ENCODE measurements around the gene ABHD11. TPM values are rescaled to one million over a fixed set of nuclear protein-coding genes. Genes with fewer than 3 reads are reported as not detected.
"Not testable (repeated sequence)": the region's sequence is repeated elsewhere in the genome, so short reads cannot be mapped to it uniquely, and the experiment has no call there.

Gene ABHD11
- total RNA-seq, 1 experiment from 2014 or later: 16.7 TPM

DNA sequence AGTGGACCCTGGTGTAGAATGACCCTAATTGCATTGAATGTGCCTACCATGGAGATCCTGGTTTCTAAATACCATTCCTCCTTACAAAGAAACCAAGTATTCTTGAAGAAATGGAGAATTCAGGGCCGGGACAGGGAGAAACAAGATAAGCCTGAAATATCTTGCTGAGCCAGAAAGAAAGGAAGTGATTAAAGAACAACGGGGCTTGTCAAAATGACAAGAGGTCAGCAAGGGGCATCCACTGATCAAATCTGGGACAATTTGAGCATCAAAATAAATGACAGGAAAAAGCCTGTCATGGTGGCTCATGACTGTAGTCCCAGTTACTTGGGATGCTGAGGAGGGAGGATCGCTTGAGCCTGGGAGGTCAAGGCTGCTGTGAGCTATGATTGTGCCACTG lies 8.1 kb downstream of the ABHD11 start:
- no peak overlapping the region for H3K4me3 ChIP-seq
- DNase-seq: no peak
- H3K9me3 ChIP-seq: no peaks in the 10 kb centered on the region
- no peaks in the 10 kb centered on the region for H3K36me3 ChIP-seq
- no peaks in the 10 kb centered on the region for H3K27me3 ChIP-seq

DNA sequence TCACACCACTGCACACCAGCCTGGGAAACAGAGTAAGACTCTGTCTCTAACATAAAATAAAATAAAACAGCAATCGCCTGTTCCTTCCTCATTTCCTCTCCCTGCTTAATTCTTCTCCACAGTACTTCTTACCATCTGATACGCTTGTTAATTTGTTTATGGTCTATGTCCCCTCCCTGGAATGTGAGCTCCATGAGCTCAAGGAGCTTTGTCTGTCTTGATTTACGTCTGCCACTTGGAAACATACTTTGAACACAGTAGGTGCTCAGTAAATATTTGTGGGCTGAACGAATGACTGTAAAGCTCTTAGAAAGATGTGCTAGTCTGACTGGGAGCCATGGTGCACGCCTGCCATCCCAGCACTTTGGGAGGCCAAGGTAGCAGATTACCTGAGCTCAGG lies 10.1 kb downstream of the ABHD11 start:
- no peaks in the 10 kb centered on the region for H3K36me3 ChIP-seq
- H3K9me3 ChIP-seq: no peaks in the 10 kb centered on the region
- no peak overlapping the region for H3K4me3 ChIP-seq
- no peak for DNase-seq
- H3K27me3 ChIP-seq: no peaks in the 10 kb centered on the region

DNA sequence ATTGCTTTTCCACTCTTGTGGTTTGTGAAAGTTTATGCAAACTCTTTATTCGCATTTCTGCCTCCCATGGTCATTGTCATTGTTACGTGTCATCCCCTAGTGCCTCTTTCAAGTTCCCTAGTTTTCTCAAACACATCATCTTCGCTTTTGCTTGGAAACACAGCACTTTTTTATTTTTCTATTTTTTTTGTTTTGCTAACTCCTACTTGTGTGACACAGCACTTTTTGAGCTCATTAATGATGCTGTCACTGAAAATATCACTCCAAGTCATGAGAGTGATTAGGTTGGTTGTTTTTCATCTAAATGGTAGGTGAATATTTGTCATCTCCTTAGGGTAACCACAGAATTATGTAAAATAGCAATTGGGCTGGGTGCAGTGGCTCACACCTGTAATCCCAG lies 10.7 kb downstream of the ABHD11 start:
- no peaks in the 10 kb centered on the region for H3K9me3 ChIP-seq
- no peaks in the 10 kb centered on the region for H3K27me3 ChIP-seq
- DNase-seq: no peak
- H3K4me3 ChIP-seq: no peak overlapping the region
- no peaks in the 10 kb centered on the region for H3K36me3 ChIP-seq

DNA sequence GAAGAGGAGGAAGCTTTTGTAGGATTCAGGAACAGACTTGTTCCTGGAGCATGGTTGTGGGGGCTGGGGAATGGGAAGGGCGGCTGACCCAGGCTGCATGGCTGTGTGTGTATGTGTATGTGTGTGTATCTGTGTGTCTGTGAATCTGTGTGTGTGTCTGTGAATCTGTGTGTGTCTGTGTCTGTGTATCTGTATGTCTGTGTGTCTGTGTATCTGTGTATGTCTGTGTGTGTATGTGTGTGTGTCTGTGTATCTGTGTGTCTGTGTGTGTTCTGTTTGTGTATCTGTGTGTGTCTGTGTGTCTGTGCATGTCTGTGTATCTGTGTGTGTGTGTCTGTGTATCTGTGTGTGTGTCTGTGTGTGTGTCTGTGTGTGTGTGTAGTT lies 12.5 kb downstream of the ABHD11 start:
- no peaks in the 10 kb centered on the region for H3K27me3 ChIP-seq
- no peaks in the 10 kb centered on the region for H3K9me3 ChIP-seq
- no peak overlapping the region for H3K4me3 ChIP-seq
- no peaks in the 10 kb centered on the region for H3K36me3 ChIP-seq
- no peak for DNase-seq

DNA sequence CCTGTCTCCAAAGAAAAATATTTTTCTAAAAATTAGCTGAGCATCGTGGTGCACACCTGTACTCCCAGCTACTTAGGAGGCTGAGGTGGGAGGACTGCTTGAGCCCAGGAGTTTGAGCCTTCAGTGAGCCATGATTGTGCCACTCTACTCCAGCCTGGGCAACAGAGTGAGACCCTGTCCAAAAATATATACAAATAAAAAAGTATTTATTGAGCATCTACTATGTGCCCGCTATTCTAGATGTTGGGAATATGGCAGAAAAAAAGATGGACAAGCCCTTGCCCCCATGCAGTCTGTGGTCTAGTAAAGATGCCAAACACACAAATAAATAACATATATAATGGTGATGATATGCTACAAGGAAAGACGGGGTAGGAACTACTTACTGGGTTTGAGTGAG lies 14.8 kb downstream of the ABHD11 start:
- H3K4me3 ChIP-seq: no peak overlapping the region
- H3K9me3 ChIP-seq: no peaks in the 10 kb centered on the region
- no peaks in the 10 kb centered on the region for H3K36me3 ChIP-seq
- no peak for DNase-seq
- H3K27me3 ChIP-seq: no peaks in the 10 kb centered on the region

DNA sequence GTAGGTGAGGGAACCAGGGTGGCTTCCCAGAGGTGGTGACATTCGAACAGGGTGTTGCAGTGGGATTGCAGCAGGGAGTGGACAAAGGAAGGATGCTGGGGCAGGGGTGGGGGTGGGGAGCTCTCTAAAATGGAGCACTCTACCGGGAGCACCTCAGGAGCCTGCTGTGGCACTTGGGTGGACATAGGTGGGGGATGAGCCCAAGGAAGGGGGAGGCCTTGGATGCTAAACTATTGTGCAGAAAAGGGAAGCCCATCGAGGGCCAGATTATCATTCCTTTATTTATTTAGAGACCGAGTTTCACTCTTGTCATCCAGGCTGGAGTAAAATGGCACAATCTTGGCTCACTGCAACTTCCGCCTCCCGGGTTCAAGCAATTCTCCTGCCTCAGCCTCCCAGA lies 15.8 kb downstream of the ABHD11 start:
- Histone ChIP-seq H3K27me3 (no peaks in the 10 kb centered on the region), H3K36me3 (no peaks in the 10 kb centered on the region), H3K4me3 (no peak overlapping the region), H3K9me3 (no peaks in the 10 kb centered on the region)
- no peak for DNase-seq

DNA sequence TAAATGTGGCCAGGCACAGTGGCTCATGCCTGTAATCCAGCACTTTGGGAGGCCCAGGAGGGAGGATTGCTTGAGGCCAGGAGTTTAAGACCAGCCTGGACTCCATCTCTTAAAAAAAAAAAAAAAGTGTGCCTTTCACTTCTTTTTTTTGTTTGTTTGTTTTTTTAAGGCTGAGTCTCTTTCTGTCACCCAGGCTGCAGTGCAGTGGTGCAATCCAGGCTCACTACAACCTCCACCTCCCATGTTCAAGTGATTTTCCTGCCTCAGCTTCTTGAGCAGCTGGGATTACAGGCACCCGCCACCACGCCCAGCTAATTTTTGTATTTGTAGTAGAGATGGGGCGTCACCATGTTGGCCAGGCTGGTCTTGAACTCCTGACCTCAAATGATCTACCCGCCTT lies 16.4 kb downstream of the ABHD11 start:
- not testable (repeated sequence) for H3K4me3 ChIP-seq, H3K9me3 ChIP-seq, H3K27me3 ChIP-seq, DNase-seq, H3K36me3 ChIP-seq

DNA sequence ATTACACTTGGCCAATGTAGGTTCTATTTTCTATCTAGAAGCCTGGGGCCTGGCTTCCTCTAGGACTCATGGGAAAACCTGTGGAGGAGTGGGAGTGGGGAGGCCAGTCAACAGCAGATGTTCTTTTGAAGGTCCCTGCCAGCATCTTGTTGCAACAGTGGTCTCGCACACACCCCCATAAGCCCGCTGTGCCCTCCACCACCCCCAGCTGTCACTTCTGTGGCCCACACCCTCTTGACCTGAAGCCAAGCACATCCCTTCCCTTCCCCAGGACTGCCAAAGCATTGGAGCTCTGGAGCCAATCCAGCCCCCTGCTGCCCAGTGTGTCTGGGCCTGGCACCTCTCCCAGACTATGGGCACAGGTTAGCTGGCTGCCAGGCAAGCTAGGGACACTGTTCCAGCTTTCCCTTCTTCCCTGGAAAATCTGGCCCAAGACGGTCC lies 17.2 kb downstream of the ABHD11 start:
- peak; percentile 84 for DNase-seq
- H3K36me3 ChIP-seq: no peaks in the 10 kb centered on the region
- H3K4me3 ChIP-seq: no peak overlapping the region
- H3K9me3 ChIP-seq: no peaks in the 10 kb centered on the region
- no peaks in the 10 kb centered on the region for H3K27me3 ChIP-seq

DNA sequence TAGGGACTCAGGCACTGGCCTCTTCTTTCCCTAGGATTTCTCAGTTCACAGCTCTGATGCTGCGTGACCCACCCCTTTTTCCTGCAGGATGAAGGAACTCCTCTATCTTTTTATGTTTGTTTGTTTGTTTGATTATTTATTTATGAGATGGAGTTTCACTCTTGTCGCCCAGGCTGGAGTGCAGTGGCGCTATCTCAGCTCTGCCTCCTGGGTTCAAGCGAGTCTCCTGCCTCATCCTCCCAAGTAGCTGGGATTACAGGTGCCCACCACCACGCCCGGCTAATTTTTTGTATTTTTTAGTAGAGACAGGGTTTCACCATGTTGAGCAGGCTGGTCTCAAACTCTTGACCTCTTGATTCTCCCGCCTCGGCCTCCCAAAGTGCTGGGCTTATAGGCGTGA lies 18.2 kb downstream of the ABHD11 start:
- not testable (repeated sequence) for H3K36me3 ChIP-seq, H3K4me3 ChIP-seq, H3K27me3 ChIP-seq, H3K9me3 ChIP-seq, DNase-seq

DNA sequence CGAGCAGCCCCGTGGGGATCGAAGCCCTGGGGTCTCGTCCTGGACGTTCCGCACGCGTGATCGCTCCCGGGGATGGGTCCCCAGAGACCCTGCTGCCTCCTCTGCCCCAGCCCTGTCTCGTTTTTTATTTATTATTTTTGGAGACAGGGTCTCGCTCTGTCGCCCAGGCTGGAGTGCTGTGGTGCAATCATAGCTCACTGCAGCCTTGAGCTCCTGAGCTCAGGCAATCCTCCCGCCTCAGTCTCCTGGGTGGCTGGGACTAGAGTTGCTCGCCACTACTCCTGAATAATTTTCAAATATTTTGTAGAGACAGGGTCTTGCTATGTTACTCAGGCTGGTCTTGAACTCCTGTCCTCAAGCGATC lies 18.8 kb downstream of the ABHD11 start:
- DNase-seq: no peak
- Histone ChIP-seq H3K36me3 (no peaks in the 10 kb centered on the region), H3K27me3 (no peaks in the 10 kb centered on the region)

DNA sequence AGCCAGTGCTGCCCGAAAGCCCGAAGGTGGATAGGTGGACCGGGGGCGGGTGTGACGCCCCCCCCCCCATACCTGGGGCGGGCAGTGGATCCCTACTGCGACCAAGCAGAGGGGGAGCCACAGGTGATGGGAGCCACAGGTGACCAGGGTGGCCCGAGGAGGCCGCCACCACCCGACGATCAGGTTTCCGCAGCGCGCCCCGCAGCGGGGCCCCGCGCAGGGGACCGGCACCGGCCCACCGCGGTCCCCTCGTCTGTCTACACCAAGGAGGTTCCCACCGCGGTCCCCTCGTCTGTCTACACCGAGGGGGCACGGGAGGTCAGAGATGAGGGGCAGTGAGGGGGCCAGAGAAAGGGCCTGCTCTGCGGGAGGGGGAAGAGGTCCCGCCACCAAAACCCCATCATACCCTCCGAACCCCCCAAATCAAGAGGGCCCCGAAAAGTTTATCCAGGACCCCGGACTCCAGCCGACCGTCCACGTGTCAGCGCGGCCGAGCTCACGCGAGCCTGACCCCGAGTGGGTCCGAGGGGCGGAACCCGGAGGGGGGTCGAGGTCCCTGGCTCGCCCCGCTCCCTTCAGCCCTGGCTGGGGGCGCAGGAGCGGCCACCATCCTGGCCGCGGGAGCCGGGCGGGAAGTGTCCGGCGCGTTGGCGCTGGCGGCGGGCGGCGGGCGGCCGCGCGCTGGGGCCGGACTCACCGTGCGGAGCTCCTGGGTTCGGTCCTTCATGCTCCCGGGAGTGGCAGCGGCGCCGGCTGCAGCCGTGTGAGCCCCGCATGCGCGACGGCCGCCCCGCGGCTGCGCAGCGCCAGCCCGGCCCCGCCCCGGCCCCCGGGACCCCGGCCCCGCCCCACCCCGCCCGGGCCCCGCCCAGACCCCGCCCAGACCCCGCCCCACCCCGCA lies 19.4 kb downstream of the ABHD11 start, which contains the start of gene STX1A:
Gene STX1A, minus strand, starts transcription at position 765 of the 901 bp plus-strand sequence. Its CDS starts 38 bp downstream, at position 727.
- H3K27me3 ChIP-seq: no peaks in the 10 kb centered on the region
- DNase-seq: peak; percentile 67
- no peaks in the 10 kb centered on the region for H3K36me3 ChIP-seq
- no peaks in the 10 kb centered on the region for H3K9me3 ChIP-seq
- peak within 1 kb of the TSS; percentile 65 for H3K4me3 ChIP-seq

More for the DNA sequence above, 18.8 kb downstream of the ABHD11 start:
- H3K9me3 ChIP-seq: no peaks in the 10 kb centered on the region
- peak overlapping the region; percentile 33 for H3K4me3 ChIP-seq

DNA sequence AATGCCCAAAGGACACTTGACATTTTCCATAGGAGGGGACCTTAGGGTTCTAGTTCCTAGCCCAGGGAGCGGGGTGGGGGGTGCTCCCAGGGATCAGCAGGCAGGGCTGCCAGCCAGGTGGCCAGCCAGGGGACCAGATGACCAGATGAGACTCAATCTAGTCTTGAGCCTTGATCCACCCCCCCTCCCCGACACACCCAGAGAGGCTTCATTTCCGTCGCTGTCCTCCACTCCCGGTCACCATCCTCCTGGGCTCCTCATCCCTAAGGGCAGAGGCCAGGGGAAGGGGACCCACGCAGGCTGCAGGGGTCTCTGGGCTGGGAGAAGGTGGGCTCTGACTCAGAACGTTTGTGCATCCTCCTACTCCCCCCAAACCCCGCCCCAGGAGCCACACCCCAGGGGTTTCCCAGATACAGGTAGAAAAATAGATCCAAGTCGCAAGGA lies 20.1 kb downstream of the ABHD11 start:
- H3K36me3 ChIP-seq: peaks cover under 1% of the 10 kb centered on the region; the same call in 1 of the 2 replicates
- DNase-seq: no peak
- no peaks in the 10 kb centered on the region for H3K27me3 ChIP-seq
- peak overlapping the region; percentile 65 for H3K4me3 ChIP-seq
- no peaks in the 10 kb centered on the region for H3K9me3 ChIP-seq

DNA sequence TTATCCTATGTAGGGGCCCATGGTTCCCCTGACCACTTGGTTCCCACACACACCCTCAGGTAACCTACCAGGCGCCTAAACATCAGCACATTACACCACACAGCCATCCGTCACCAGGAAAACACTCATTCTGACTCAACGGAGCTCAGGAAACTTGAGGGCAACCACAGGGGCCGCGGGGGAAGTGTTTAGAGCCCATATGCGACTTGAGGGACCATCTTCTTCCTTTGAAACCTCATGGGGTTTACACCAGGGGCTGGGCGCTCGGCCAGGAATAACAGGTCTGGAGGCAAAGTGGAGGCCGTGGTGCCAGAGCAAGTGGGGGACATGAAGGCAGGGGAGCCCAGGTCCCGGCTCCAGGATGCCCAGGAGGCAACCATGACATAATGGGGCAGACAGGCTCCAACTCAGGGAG lies 20.6 kb downstream of the ABHD11 start:
- peak; percentile 69 for DNase-seq
- Histone ChIP-seq H3K9me3 (no peaks in the 10 kb centered on the region), H3K27me3 (no peaks in the 10 kb centered on the region), H3K36me3 (peaks cover 3% of the 10 kb centered on the region; the same call in 1 of the 2 replicates), H3K4me3 (peak overlapping the region; percentile 65)

DNA sequence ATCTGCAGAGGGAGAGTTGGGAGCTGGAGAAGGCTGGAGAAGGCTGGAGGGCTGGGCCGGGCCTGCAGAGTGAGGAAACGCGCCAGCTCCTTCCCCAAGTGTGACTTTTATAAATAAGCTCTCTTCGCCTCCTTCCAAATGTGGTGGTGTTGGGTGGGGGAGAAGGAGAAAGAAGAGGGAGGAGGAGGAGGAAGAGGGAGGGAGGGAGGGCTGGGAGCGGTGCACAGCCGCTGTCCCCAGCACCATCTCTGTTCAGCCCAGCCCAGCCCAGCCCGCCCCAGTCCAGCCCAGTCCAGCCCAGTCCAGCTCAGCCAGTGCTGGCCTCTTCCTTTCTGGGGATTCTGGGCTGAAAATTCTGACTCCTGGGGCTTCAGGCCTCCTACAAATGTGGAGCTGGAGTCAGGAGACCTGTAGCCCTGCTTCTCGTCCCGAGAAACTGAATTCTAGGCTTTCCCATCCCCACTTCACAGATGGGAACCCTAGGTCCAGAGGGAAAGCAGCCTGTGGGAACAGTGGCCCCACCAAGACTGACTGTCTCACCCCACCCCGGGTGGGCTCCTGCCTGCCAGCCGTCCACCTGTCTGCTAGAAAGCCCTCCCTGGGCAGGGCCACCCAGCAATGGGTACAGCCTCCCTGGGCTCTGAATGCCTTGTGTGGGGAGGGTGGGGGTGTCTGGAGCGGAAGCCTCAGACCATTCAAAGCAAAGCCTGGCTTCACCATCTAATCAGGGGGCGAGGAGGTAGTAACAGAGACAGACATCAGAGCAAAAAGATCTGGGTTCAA lies 21.4 kb downstream of the ABHD11 start:
- Histone ChIP-seq H3K36me3 (peaks cover 3% of the 10 kb centered on the region; the same call in 1 of the 2 replicates), H3K4me3 (no peak overlapping the region), H3K9me3 (no peaks in the 10 kb centered on the region), H3K27me3 (no peaks in the 10 kb centered on the region)
- DNase-seq: no peak

DNA sequence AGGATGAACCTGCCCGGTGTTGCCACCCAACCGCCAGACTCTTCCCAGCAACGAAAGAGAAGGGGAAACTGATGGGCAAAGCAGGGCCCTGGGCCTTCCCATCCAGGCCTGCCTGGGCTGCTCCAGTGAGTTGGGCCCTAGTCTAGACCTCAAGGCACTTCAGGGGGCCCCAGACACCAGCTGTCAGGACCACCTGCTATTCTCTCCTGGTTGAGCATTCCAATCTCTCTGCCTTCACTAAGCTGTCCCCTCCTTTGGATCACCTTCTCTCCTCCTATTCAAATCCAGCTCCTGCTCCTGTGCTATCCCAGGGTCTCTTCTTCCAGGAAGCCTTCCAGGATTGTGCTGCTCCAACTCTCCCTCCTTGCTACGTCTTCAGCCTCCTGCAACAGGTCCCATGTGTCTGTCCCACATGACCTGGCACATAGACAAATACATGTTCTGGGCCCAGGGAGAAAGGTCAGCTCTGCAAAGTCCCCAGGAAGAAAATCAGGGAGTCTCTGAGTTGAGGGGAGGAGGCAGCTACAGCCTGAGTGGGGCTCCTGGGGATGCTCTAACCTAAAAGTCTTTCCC lies 22.2 kb downstream of the ABHD11 start:
- no peak for DNase-seq
- Histone ChIP-seq H3K9me3 (no peaks in the 10 kb centered on the region), H3K27me3 (no peaks in the 10 kb centered on the region), H3K36me3 (peaks cover 3% of the 10 kb centered on the region; the same call in 1 of the 2 replicates), H3K4me3 (no peak overlapping the region)

DNA sequence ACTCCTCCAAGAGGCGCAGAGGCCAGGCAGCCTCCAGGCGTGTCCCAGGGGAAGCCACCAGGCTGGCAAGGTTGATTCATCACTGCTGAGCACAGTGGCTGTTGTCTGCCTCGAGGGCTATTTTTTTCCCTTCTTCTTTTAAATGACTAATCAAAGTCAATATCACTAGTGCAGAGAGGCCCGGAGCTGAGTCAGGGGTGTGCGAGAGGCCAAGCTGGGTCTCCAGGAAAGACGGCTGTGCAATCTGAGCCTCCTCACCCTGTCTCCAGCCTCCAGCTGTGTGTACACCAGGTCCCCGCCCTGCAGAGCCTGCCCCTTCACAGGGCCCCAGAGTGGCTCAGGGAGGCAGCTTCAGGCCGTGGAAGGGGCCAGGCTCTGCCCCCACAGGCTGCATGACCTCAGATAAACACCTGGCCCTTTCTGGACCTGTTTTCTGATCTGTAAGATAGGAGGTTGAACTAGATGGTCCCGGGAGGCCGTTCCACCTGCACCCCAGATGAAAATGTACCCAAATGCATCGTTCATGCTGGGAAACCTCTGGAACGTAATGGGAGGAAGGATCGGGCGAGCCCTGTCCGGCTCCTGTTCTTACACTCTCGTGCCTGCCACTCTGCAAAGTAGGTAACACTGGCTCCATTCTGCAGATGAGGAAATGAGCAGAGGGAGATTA lies 22.8 kb downstream of the ABHD11 start:
- DNase-seq: peak; percentile 92
- Histone ChIP-seq H3K36me3 (peaks cover 3% of the 10 kb centered on the region; the same call in 1 of the 2 replicates), H3K9me3 (no peaks in the 10 kb centered on the region), H3K27me3 (no peaks in the 10 kb centered on the region), H3K4me3 (no peak overlapping the region)
